A549 (cell line): ENCODE measurements around the gene SHTN1.

Experiments used
- ESRRA ChIP-seq: fragments of 150-350 bp; IDR thresholded peaks from 2 replicates; pipeline ENCODE4 v1.6.1; 2014; ENCODE audit warnings: mild to moderate bottlenecking, low read length, borderline replicate concordance
- POLR2A ChIP-seq: IDR thresholded peaks from 2 replicates; pipeline ENCODE4 v1.6.1; 2012; ENCODE audit warnings: mild to moderate bottlenecking, low read length

GRCh38 chr10:116836083-116836482 lies 168.9 kb downstream of the SHTN1 start:
- no peak for TF ChIP-seq POLR2A
- no peak for TF ChIP-seq ESRRA
